HG03103 (cell line): ENCODE measurements around the gene ERCC6.

Source experiments
- ATAC-seq: cut with Tn5 transposase; IDR thresholded peaks from one replicate; pipeline ENCODE4 v1.9.1; 2021; ENCODE audit warnings: low read depth; ENCODE audit not compliant: unreplicated experiment

The ERCC6 gene

GRCh38 chr10:49465736-49466135 is 73.2 kb downstream of the ERCC6 start:
- ATAC-seq, result no peak
